ENCODE data around the gene GATB.

The GATB gene

GRCh38 chr4:151670843-151671242 lies 90.0 kb downstream of the GATB start (continued):
- no peak for TF ChIP-seq ZBTB7A (tag by site-specific recombination; IDR thresholded peaks at IDR 0.05; ENCODE audit: low read depth)

- Histone ChIP-seq H3K4me1 (ENCODE audit: control insufficient read depth, insufficient read depth, low read length) (no peaks in the 10 kb centered on the region), H3K4me3 (ENCODE audit: low read depth, low read length) (no peak overlapping the region), H3K36me3 (ENCODE audit: control insufficient read depth in 2 of 2, insufficient read depth in 1 of 2, low read length in 2 of 2) (no peaks in the 10 kb centered on the region), H3K9me3 (ENCODE audit: control insufficient read depth, insufficient read depth, low read depth, low read length) (no peaks in the 10 kb centered on the region), H3K27ac (ENCODE audit: extremely low read depth, low read depth, low read length) (no peak overlapping the region)
- CTCF ChIA-PET, result no interaction called here
- TF ChIP-seq ZNF513 (tag by site-specific recombination; IDR thresholded peaks at IDR 0.05) (no peak), EGR2 (tag by site-specific recombination; IDR thresholded peaks at IDR 0.05; ENCODE audit: low read depth) (no peak), ZNF211 (tag by site-specific recombination; IDR thresholded peaks at IDR 0.05; ENCODE audit: low read depth) (no peak), SP3 (tag by site-specific recombination; IDR thresholded peaks at IDR 0.05) (no peak), PRDM2 (tag by site-specific recombination; IDR thresholded peaks at IDR 0.05; ENCODE audit: borderline replicate concordance) (no peak), ZNF76 (tag by site-specific recombination; IDR thresholded peaks at IDR 0.05; ENCODE audit: borderline replicate concordance, low read depth) (no peak), ZNF791 (tag by site-specific recombination; IDR thresholded peaks at IDR 0.05) (no peak)
- POLR2A ChIA-PET, result no interaction called here
Observed at GRCh38 chr4:151669990-151670389, 90.8 kb downstream of the GATB start.

- ChIA-PET POLR2A (no interaction called here), CTCF (no interaction called here)
- Histone ChIP-seq H3K4me1 (ENCODE audit: control insufficient read depth, insufficient read depth, low read length) (no peaks in the 10 kb centered on the region), H3K36me3 (ENCODE audit: control insufficient read depth in 2 of 2, insufficient read depth in 1 of 2, low read length in 2 of 2) (no peaks in the 10 kb centered on the region), H3K4me3 (ENCODE audit: low read depth, low read length) (no peak overlapping the region), H3K27ac (ENCODE audit: extremely low read depth, low read depth, low read length) (no peak overlapping the region), H3K9me3 (ENCODE audit: control insufficient read depth, insufficient read depth, low read depth, low read length) (no peaks in the 10 kb centered on the region)
- TF ChIP-seq SCRT1 (tag by site-specific recombination; IDR thresholded peaks at IDR 0.05; ENCODE audit: borderline replicate concordance), result peak; percentile 32; the same call in 1 of the 2 replicates
- no peak for TF ChIP-seq MYNN (tag by site-specific recombination; IDR thresholded peaks at IDR 0.05; ENCODE audit: borderline replicate concordance)
- no peak for TF ChIP-seq ZBTB8A (tag by site-specific recombination; IDR thresholded peaks at IDR 0.05)
Observed at GRCh38 chr4:151668689-151669402, 92.0 kb downstream of the GATB start.

GRCh38 chr4:151667666-151668065 lies 93.1 kb downstream of the GATB start:
- Histone ChIP-seq H3K9me3 (ENCODE audit: control insufficient read depth, insufficient read depth, low read depth, low read length) (no peaks in the 10 kb centered on the region), H3K36me3 (ENCODE audit: control insufficient read depth in 2 of 2, insufficient read depth in 1 of 2, low read length in 2 of 2) (peaks cover 0 to 3% of the 10 kb centered on the region in 2 experiments; a peak in 1 of 3 replicates), H3K4me3 (ENCODE audit: low read depth, low read length) (no peak overlapping the region), H3K27ac (ENCODE audit: extremely low read depth, low read depth, low read length) (no peak overlapping the region), H3K4me1 (ENCODE audit: control insufficient read depth, insufficient read depth, low read length) (no peaks in the 10 kb centered on the region)
- ChIA-PET CTCF (interaction anchor here (0.6 to 1.0 kb wide), 2 partner anchors 23 to 567 kb away, joined by 3 to 7 read pairs; no protein-coding TSS in a partner anchor), POLR2A (no interaction called here)
- TF ChIP-seq HOXA7 (CRISPR knock-in tag; IDR thresholded peaks at IDR 0.05; ENCODE audit: borderline replicate concordance) (no peak), ZNF677 (tag by site-specific recombination; IDR thresholded peaks at IDR 0.05) (no peak), ZNF623 (tag by site-specific recombination; IDR thresholded peaks at IDR 0.05) (no peak), GLIS2 (tag by site-specific recombination; IDR thresholded peaks at IDR 0.05) (no peak), BCL11A (tag by site-specific recombination; IDR thresholded peaks at IDR 0.05; ENCODE audit: low read depth) (no peak), ZNF169 (tag by site-specific recombination; IDR thresholded peaks at IDR 0.05) (no peak), SCRT2 (tag by site-specific recombination; IDR thresholded peaks at IDR 0.05) (no peak), SP7 (tag by site-specific recombination; IDR thresholded peaks at IDR 0.05) (no peak), ZBTB8A (tag by site-specific recombination; IDR thresholded peaks at IDR 0.05) (no peak), ZNF366 (tag by site-specific recombination; conservative IDR thresholded peaks at IDR 0.05) (no peak), BCL11B (tag by site-specific recombination; IDR thresholded peaks at IDR 0.05; ENCODE audit: low read depth) (no peak), ZFP3 (tag by site-specific recombination; IDR thresholded peaks at IDR 0.05; ENCODE audit: low read depth) (no peak), SETDB1 (IDR thresholded peaks at IDR 0.05; ENCODE audit: insufficient read length, low read length) (no peak), HOXC10 (CRISPR knock-in tag; IDR thresholded peaks at IDR 0.05) (no peak)

Data from HEK293 (cell line).